Measurements from ENCODE around the gene PRDM16.

PRDM16 gene

DNA sequence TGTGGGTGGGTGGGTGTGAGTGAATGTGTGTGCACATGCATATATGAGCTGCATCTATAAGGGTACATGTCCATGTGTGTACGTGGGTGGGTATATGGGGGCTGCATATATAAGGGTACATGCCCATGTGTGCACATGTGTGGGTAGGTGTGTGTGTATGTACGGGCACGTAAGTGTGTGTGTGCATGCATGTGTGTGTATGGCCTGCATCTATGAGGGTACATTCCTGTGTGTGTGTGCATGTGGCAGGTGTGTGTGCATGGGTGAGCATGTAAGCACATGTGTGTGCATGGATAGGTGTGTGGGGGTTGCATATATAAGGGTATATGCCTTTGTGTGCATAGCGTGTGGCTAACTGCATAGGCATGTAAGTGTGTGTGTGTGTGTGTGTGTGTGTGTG, 204.4 kb downstream of the PRDM16 start:
- TF ChIP-seq, protein P1, sequence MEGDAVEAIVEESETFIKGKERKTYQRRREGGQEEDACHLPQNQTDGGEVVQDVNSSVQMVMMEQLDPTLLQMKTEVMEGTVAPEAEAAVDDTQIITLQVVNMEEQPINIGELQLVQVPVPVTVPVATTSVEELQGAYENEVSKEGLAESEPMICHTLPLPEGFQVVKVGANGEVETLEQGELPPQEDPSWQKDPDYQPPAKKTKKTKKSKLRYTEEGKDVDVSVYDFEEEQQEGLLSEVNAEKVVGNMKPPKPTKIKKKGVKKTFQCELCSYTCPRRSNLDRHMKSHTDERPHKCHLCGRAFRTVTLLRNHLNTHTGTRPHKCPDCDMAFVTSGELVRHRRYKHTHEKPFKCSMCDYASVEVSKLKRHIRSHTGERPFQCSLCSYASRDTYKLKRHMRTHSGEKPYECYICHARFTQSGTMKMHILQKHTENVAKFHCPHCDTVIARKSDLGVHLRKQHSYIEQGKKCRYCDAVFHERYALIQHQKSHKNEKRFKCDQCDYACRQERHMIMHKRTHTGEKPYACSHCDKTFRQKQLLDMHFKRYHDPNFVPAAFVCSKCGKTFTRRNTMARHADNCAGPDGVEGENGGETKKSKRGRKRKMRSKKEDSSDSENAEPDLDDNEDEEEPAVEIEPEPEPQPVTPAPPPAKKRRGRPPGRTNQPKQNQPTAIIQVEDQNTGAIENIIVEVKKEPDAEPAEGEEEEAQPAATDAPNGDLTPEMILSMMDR (IDR thresholded peaks at IDR 0.05; ENCODE audit: low read depth, low read length) = no peak
- H3K27me3 ChIP-seq (ENCODE audit: insufficient read depth, low read depth, severe bottlenecking) = no peaks in the 10 kb centered on the region
- no peak for DNase-seq
- H3K9me3 ChIP-seq (ENCODE audit: severe bottlenecking) = no peaks in the 10 kb centered on the region
- H3K36me3 ChIP-seq = no peaks in the 10 kb centered on the region
- no peak overlapping the region for H3K27ac ChIP-seq
- H3K4me3 ChIP-seq (ENCODE audit: low read depth, low read length) = no peak overlapping the region

DNA sequence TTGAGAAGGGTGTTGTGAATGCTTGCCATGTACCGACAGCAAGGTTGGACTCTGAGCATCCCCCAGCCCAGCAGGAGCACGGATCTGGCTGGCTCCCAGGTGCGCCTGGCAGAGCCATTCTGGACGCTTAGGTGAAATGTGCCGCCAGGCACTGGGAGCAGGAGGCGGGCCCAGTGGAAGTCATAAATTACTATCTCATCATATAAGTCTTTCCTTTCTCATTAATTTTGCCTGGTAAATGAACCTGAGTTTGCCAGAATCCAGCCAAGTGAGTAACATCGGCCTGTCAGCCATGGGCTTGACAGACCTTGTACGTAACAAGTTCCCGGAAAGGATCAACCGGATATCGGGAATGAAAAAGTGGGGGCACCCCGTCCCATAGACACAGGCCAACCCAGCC, 206.0 kb downstream of the PRDM16 start:
- no peak overlapping the region for H3K27ac ChIP-seq
- TF ChIP-seq, protein P1 (IDR thresholded peaks at IDR 0.05; ENCODE audit: low read depth, low read length) = no peak
- DNase-seq = no peak
- no peaks in the 10 kb centered on the region for H3K36me3 ChIP-seq
- no peak overlapping the region for H3K4me3 ChIP-seq (ENCODE audit: low read depth, low read length)
- H3K9me3 ChIP-seq (ENCODE audit: severe bottlenecking) = no peaks in the 10 kb centered on the region
- H3K27me3 ChIP-seq (ENCODE audit: insufficient read depth, low read depth, severe bottlenecking) = no peaks in the 10 kb centered on the region

DNA sequence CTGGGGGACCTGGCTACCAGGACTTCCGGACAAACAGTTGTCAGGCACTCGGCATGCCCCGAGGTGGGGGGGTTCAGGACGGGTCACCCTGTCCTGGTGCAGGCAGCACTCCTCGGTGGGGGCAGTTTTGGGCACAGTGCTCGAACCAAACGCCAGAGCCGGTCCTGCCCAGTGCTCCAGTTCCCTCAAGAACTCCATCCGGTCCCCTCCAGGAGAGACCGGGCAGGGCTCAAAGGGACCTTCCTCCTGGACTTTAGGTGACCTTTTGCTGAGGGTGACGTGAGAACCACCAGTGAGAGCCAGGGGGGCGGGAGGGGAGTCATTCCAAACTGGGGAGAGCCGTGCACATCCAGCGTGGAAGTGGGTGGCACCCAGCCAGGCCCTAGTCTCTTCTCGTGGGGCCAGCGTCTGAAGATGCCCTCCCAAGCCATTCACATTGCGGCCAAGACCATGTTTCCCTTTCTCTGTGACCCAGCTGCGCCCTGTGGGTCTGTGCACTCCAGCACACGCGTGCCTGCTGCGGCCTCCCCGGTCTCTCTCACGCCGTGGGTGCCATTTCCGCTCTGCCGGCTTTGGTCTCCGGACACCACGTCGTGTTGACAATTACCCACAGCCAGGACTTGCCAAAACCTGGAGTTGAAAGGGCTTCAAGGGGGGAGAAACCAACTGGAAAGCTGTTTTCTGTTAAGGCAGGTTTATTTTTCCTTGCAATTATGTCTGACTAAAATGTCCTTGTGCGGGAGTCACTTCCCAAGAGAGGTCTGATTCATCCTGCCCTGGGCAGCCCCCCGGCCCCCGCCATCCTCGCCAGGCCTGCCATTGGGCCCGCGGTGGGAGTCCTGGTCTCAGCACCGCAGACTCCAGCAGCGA, 206.7 kb downstream of the PRDM16 start:
- H3K27me3 ChIP-seq (ENCODE audit: insufficient read depth, low read depth, severe bottlenecking) = no peaks in the 10 kb centered on the region
- TF ChIP-seq, protein P1 (IDR thresholded peaks at IDR 0.05; ENCODE audit: low read depth, low read length) = no peak

DNA sequence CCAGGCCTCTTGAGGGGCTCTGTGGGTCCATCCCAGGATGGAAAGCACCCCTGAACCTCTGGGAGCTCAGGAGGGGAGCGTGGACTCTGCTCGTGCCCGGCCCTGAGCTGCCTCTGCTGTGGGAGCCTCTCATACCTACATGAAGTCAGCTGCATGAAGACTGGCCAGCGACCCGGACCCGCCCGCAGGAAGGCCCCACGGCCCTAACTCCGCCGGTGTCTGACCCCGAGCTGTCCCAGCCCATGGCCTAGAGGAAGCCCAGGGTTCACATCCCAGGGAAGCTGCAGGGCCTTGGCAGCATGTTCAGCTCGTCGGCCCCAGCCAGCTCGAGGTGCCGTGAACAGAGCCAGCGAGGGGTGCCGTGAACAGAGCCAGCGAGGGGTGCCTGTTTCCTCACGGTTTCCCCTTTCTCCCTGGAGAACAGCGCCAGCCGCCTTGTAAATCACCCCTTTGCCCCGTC, 207.4 kb downstream of the PRDM16 start:
- Histone ChIP-seq H3K4me3 (ENCODE audit: low read depth, low read length) (no peak overlapping the region), H3K9me3 (ENCODE audit: severe bottlenecking) (no peaks in the 10 kb centered on the region), H3K36me3 (no peaks in the 10 kb centered on the region), H3K27ac (no peak overlapping the region), H3K27me3 (ENCODE audit: insufficient read depth, low read depth, severe bottlenecking) (no peaks in the 10 kb centered on the region)
- TF ChIP-seq, protein P1 (IDR thresholded peaks at IDR 0.05; ENCODE audit: low read depth, low read length) = no peak
- no peak for DNase-seq

More for the DNA sequence above, 206.7 kb downstream of the PRDM16 start:
- no peak overlapping the region for H3K27ac ChIP-seq
- H3K4me3 ChIP-seq (ENCODE audit: low read depth, low read length) = no peak overlapping the region
- no peak for DNase-seq
- H3K36me3 ChIP-seq = no peaks in the 10 kb centered on the region
- no peaks in the 10 kb centered on the region for H3K9me3 ChIP-seq (ENCODE audit: severe bottlenecking)

DNA sequence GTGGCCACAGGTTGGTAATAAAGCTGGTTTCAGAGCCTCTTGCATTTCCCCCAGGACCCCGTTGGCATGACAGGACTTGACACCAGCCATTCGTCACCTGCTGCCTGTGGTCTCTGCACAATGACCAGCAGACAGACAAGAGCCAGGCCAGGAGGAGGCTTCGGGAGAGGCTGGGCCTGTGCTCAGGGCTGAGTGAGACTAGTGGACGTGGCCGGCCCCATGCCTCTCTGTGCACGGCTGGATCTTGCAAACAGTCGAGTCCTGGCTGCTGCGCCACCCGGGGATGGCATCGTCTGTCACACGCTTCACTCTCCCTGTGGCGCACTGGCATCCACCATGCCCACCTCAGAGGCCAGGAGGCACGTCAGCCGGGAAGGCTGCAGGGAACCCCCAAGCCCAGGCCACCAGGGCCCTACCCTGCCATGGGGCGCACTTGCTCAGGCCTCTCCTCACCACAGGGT, 208.0 kb downstream of the PRDM16 start:
- H3K9me3 ChIP-seq (ENCODE audit: severe bottlenecking) = no peaks in the 10 kb centered on the region
- no peak overlapping the region for H3K27ac ChIP-seq
- no peaks in the 10 kb centered on the region for H3K27me3 ChIP-seq (ENCODE audit: insufficient read depth, low read depth, severe bottlenecking)
- no peaks in the 10 kb centered on the region for H3K36me3 ChIP-seq
- no peak overlapping the region for H3K4me3 ChIP-seq (ENCODE audit: low read depth, low read length)
- TF ChIP-seq, protein P1 (IDR thresholded peaks at IDR 0.05; ENCODE audit: low read depth, low read length) = no peak
- no peak for DNase-seq

Data from WERI-Rb-1 (cell line).